GM21447 (cell line): ENCODE results near the gene KRTAP19-6.
"Not testable (repeated sequence)": the region's sequence is repeated elsewhere in the genome, so short reads cannot be mapped to it uniquely, and the experiment has no call there.

Source experiments
- ATAC-seq: cut with Tn5 transposase; IDR thresholded peaks from one replicate; pipeline ENCODE4 v1.9.1; 2021; ENCODE audit not compliant: unreplicated experiment

Gene KRTAP19-6

DNA sequence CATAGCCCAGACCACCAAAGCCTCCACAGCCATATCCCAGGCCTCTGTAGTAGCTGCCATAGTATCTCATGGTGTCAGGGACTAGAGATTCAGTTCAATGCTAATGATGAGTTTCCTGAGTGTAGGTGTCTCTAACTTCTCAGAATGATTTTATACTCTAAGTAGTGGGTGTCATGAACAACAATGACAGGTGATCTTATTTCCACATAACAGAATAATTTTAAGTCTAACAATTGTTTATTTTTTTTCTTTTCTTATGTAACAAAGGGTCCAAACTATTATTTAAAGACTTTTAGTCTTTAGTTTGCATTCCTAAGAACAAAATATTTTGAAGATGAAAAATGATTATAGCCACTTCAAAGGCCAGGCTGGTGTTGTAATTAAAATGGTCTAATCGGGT, at the start of gene KRTAP19-6:
Gene KRTAP19-6 (minus strand): TSS at position 101 of the 400 bp plus-strand sequence. CDS start 31 bp downstream, at position 70.
- no peak for ATAC-seq

DNA sequence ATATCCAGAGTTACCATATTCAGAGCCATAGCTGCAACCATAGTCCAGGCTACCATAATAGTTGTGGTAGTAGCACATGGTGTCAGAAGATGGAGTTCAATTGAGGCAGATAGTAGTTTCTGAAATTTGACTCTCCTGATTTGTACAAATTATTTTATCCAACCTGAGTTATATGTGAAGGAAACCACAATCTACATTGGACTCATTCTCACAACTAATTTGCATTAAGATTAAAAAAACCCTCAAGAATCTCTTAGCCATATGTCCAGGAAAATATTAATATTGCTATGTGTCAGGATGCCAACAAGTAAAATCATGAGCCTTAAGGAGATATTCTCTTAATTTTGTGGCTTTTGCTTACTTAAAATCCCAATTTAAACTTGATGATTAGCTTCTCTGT, 48.6 kb upstream of the KRTAP19-6 start, which contains the start of gene KRTAP22-2:
Gene KRTAP22-2 (minus strand): TSS at position 101 of the 400 bp plus-strand sequence.
- no peak for ATAC-seq

- no peak for ATAC-seq
These were observed 41.2 kb upstream of the KRTAP19-6 start for GRCh38 chr21:30582870-30583269.

DNA sequence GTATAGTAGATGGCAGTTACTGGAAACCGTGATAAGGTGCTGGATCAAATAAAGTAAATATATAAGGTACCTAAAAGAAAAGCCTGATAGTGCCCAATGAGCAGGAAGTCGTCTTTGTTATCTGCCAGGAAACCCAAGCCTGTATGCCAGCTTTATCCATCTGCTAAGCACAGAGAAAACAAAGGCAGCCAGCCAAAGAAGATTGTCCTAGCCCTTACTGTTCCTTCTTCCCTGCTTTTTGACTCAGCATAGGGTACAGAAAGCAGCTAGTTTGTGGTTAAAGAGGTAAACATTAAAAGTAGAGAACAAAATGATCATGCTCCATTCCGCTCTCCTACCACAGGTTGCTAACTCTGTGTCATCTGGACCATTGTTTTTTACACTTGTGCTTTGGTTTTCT, 38.5 kb upstream of the KRTAP19-6 start:
- ATAC-seq = no peak

DNA sequence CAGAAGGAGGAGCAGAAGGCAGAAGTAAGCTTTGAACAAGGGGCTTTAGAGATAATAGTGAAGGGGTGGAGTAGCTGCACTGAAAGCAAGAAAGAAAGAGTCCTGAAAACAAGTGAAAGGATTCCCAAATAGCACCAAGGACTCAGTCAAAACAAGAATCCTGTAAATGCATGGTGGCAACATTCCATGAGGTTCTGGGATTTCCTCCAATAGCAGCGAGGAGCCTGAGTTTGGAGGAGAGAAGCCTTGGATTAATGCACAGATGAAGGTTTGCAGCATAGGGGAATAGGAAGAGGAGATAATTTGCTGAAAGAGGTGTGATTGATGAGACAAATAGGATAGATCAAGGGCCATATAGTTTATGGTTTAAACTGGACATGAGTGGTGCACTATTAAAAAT, 37.7 kb upstream of the KRTAP19-6 start:
- no peak for ATAC-seq

DNA sequence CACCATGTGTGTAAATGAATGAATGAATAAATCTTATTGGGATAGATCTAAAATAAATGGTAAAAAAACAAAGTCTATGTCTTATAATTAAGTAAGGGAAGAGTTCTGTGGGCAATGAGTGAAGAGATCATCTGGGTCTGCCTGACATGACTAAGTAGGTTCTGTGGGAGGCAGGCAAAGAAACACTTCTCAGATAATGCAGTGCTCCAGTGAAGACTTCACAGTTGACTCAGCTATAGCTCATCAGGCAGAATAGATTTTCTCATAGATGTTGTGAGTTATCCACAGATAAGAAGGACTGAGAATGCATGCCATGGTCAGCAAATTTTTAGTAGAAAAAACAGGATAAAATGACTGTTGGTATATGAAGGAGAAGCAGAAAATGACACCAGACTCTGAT, 36.1 kb upstream of the KRTAP19-6 start:
- no peak for ATAC-seq

DNA sequence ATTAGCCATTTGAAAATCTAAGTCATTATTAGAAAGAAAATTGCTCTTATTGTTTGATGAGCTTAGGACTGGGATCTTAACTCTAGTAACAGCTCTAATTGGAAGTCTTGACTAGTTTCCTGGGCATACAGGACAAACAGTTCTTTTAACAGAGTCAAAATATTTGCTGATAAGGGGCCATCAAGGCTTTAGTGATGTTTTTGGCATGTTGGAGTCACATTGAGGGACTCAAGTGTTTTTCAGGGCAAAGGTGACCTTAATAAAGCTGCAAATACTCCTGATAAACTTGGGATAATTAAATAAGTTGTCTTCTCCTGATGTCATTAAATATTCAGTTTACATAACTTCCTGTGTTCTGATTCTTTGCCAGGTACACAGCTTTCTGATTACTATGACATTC, 26.0 kb upstream of the KRTAP19-6 start:
- ATAC-seq = no peak

DNA sequence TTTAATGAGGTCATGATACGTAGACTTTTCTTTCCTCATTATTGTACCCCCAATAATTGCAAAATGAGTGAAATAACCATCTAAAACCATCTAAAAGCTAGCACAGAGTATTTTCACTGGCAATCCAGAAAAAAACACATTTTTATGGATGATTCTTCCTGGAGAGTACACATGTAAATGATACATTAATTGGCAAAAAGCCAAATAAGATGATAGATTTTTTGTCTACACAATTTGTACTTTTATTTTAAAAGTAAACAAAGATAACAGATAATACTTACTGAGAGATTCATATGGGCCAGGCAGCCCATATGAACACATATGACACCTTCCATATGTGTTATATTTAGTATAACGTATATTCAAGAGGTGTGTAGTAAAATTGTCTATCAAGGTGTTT, 22.0 kb upstream of the KRTAP19-6 start:
- ATAC-seq = no peak

GRCh38 chr21:30563072-30563471, 21.4 kb upstream of the KRTAP19-6 start:
- ATAC-seq = no peak

- ATAC-seq = no peak
These were observed 20.3 kb upstream of the KRTAP19-6 start for GRCh38 chr21:30561957-30562356.

- no peak for ATAC-seq
These were observed 19.7 kb upstream of the KRTAP19-6 start, which contains the start of gene KRTAP19-7 for GRCh38 chr21:30561264-30561895. Gene KRTAP19-7 (minus strand): TSS chr21:30561314. CDS start chr21:30561289, 25 bp downstream.

DNA sequence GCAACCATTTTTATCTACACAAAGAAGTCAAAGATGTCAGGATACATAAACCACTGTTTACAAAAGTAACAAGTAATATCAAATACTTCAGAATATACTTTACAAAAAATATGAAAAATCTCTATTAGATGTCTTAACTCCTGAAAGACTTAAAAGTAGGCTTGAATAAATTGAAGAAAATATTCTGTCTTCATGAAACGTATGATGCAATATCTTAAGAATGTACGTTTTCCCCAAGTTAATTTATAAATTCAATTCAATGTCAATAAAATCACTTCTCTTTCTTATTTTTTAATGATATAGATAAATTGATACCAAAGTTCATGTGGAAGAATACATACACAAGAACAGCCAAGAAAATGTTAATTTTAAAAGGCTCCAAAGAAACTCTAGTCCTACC, 13.4 kb upstream of the KRTAP19-6 start:
- ATAC-seq = no peak

DNA sequence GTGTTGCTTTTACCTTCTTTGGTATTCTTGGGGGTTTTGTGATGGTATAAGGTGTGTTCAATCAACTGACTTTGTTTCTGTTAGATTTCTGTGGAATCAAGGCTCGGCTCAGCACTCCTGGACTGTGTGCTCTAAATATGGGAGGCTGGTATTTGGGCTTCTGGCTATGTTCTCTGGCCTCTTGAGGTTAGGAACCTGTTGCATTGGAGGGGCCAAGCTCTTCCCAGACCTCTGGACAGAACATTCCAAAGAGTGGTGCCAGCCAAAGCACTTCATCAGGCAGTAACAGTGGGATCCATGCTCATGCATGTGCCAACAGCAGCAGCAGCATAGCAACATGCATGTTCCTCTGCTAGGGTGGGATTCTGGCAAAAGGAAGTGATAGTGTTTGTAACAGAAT, 11.1 kb upstream of the KRTAP19-6 start:
- ATAC-seq = no peak

- no peak for ATAC-seq
These were observed 22.8 kb downstream of the KRTAP19-6 start for GRCh38 chr21:30518876-30519275.

GRCh38 chr21:30515681-30516080, 26.0 kb downstream of the KRTAP19-6 start:
- no peak for ATAC-seq

- ATAC-seq = not testable (repeated sequence)
These were observed 36.0 kb downstream of the KRTAP19-6 start for GRCh38 chr21:30505621-30506205.

DNA sequence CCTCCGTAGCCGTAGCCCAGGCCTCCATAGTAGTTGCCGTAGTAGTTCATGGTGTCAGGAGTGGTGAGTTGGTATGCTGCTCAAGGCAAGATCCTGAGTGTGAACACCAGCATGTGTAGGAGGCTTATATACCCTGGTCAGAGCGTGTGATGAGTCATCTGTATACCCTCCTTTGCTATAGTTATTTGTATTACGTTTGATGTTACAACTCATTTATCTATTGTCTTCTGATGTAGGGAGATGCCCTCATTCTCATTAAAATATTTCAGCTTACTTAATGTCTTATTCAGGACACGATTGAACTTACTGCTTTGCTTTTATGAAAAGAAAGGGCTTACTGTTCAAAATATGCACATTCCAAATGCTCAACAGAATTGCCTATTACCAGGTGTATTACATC, 39.6 kb downstream of the KRTAP19-6 start, which contains the start of gene KRTAP19-5:
Gene KRTAP19-5 (minus strand): TSS at position 101 of the 400 bp plus-strand sequence. CDS start 51 bp downstream, at position 50.
- no peak for ATAC-seq

DNA sequence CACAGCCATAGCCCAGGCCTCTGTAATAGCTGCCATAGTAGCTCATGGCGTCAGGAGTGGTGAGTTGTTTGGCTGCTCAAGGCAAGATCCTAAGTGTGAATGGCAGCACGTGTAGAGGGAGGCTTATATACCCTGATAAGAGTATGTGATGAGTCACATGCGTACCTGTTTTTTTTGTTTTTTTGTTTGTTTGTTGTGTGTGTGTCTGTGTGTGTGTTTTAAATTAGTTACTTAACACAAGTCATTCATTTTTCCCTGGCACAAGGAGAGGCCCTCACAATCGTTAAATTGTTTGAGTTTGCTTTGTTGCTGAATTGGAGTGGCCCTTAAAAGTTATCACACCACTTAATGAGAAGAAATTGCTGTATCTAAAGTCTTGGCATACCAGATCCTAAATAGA, 44.6 kb downstream of the KRTAP19-6 start, which contains the start of gene KRTAP19-4:
Gene KRTAP19-4 (minus strand): TSS at position 101 of the 400 bp plus-strand sequence. CDS start 55 bp downstream, at position 46.
- ATAC-seq = no peak

DNA sequence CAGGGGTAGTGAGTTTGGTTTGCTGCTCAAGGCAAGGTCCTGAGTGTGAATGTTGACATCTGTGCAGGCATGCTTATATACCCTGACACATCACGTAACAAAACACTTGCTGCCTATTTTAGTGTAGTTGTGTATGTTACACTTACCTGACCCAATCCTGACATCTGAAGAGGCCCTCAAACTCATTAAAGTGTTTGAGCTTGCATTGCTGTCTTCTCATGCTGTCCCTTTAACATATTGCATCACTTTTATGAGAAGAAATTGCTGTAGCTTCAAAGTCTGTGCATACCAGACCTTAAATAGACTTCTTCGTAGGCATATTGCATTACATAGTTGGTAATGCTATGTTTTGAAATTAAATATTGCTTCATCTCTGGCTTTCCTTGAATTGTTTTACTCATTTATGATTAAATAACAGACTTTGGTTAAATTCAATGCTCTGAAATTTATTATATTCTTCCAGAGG, 49.7 kb downstream of the KRTAP19-6 start, which contains the start of gene KRTAP19-3:
Gene KRTAP19-3 (minus strand): TSS at position 51 of the 466 bp plus-strand sequence. CDS start 56 bp downstream, outside the sequence.
- ATAC-seq = no peak
